ENCODE data around the gene TMEM130.
A peak's percentile ranks its signal among the peaks of the same experiment; 100 is the strongest.

The TMEM130 gene

GRCh38 chr7:98887038-98887437, 17.2 kb upstream of the TMEM130 start:
- no peak overlapping the region for H3K4me3 ChIP-seq (ENCODE audit: low read depth, low read length)
- TF ChIP-seq CTCF (IDR thresholded peaks at IDR 0.05; ENCODE audit: low read depth, low read length, missing control alignments): no peak
- no peak for DNase-seq (ENCODE audit: low read depth)

- H3K4me3 ChIP-seq (ENCODE audit: low read depth, low read length): no peak overlapping the region
- no peak for DNase-seq (ENCODE audit: low read depth)
- no peak for TF ChIP-seq CTCF (IDR thresholded peaks at IDR 0.05; ENCODE audit: low read depth, low read length, missing control alignments)
Observed at GRCh38 chr7:98884416-98884815, 14.6 kb upstream of the TMEM130 start.

GRCh38 chr7:98881561-98882315, 11.9 kb upstream of the TMEM130 start:
- no peak for DNase-seq (ENCODE audit: low read depth)
- no peak overlapping the region for H3K4me3 ChIP-seq (ENCODE audit: low read depth, low read length)
- TF ChIP-seq CTCF (IDR thresholded peaks at IDR 0.05; ENCODE audit: low read depth, low read length, missing control alignments): no peak

GRCh38 chr7:98880485-98880884, 10.7 kb upstream of the TMEM130 start:
- no peak overlapping the region for H3K4me3 ChIP-seq (ENCODE audit: low read depth, low read length)
- no peak for TF ChIP-seq CTCF (IDR thresholded peaks at IDR 0.05; ENCODE audit: low read depth, low read length, missing control alignments)

GRCh38 chr7:98879979-98880315, 10.1 kb upstream of the TMEM130 start:
- no peak for TF ChIP-seq CTCF (IDR thresholded peaks at IDR 0.05; ENCODE audit: low read depth, low read length, missing control alignments)
- no peak for DNase-seq (ENCODE audit: low read depth)
- peak overlapping the region; percentile 95 for H3K4me3 ChIP-seq (ENCODE audit: low read depth, low read length)

More at GRCh38 chr7:98880485-98880884, 10.7 kb upstream of the TMEM130 start:
- DNase-seq (ENCODE audit: low read depth): no peak

GRCh38 chr7:98879198-98879978, 9.6 kb upstream of the TMEM130 start:
- peak; percentile 69 for TF ChIP-seq CTCF (IDR thresholded peaks at IDR 0.05; ENCODE audit: low read depth, low read length, missing control alignments)
- H3K4me3 ChIP-seq (ENCODE audit: low read depth, low read length): peak overlapping the region; percentile 95
- DNase-seq (ENCODE audit: low read depth): peak; percentile 74
